Ectodermal cell (in vitro differentiated cells): Measurements from ENCODE around the gene SCUBE3.

Experiments used
- H3K27ac ChIP-seq: 2 replicates; pipeline ENCODE4 v1.7.0; 2013; ENCODE audit warnings: mild to moderate bottlenecking, low read depth, low read length; ENCODE audit not compliant: insufficient read depth, poor library complexity, severe bottlenecking
- H3K27me3 ChIP-seq: 2 replicates; pipeline ENCODE4 v1.7.0; 2013; ENCODE audit warnings: mild to moderate bottlenecking, low read length; ENCODE audit not compliant: insufficient read depth, control insufficient read depth, poor library complexity, severe bottlenecking
- H3K36me3 ChIP-seq: one replicate; pipeline ENCODE4 v1.7.0; 2013; ENCODE audit warnings: low read length; ENCODE audit not compliant: control insufficient read depth, insufficient read depth
- H3K4me1 ChIP-seq: one replicate; pipeline ENCODE4 v1.7.0; 2013; ENCODE audit warnings: low read length; ENCODE audit not compliant: control insufficient read depth, insufficient read depth
- H3K4me3 ChIP-seq: 2 replicates; pipeline ENCODE4 v1.7.0; 2013; ENCODE audit warnings: low read depth, low read length, control low read depth; ENCODE audit not compliant: insufficient read depth
- H3K9me3 ChIP-seq: 2 replicates; pipeline ENCODE4 v1.7.0; 2013; ENCODE audit warnings: mild to moderate bottlenecking, low read length, moderate library complexity; ENCODE audit not compliant: control insufficient read depth
- WGBS, 2 experiments: methylation state at CpG; one replicate each; pipeline ENCODE4 v1.1.7; 2013; ENCODE audit warnings: missing lambda C conversion rate in 2 of 2; 5-methylcytosine and 5-hydroxymethylcytosine counted together

The SCUBE3 gene

GRCh38 chr6:35295521-35296315, 82.0 kb downstream of the SCUBE3 start:
- Histone ChIP-seq H3K4me3 (no peak overlapping the region), H3K36me3 (peaks cover 29% of the 10 kb centered on the region), H3K4me1 (peaks cover 5% of the 10 kb centered on the region), H3K9me3 (no peaks in the 10 kb centered on the region), H3K27me3 (no peaks in the 10 kb centered on the region), H3K27ac (no peak overlapping the region)
- WGBS, 2 experiments: 63 to 67% methylated on average over 3 of the region's 3 CpGs

GRCh38 chr6:35296931-35297600, 83.3 kb downstream of the SCUBE3 start:
- Histone ChIP-seq H3K9me3 (no peaks in the 10 kb centered on the region), H3K36me3 (peaks cover 19% of the 10 kb centered on the region), H3K27ac (no peak overlapping the region), H3K4me1 (peaks cover 5% of the 10 kb centered on the region), H3K27me3 (no peaks in the 10 kb centered on the region), H3K4me3 (no peak overlapping the region)
- 82 to 88% methylated on average over 6 of the region's 6 CpGs for WGBS, 2 experiments

- Histone ChIP-seq H3K36me3 (peaks cover 16% of the 10 kb centered on the region), H3K4me3 (no peak within 1 kb of the TSS), H3K27ac (no peak within 1 kb of the TSS), H3K9me3 (no peaks in the 10 kb centered on the region), H3K4me1 (peaks cover 5% of the 10 kb centered on the region), H3K27me3 (no peaks in the 10 kb centered on the region)
- 35 to 37% methylated on average over 34 of the region's 35 CpGs for WGBS, 2 experiments
Observed at GRCh38 chr6:35297601-35298481, 84.1 kb downstream of the SCUBE3 start, which contains the start of gene DEF6. Gene DEF6, plus strand, starts transcription at chr6:35297818. Its CDS starts 39 bp downstream, at chr6:35297857.

- peaks cover 5% of the 10 kb centered on the region for H3K4me1 ChIP-seq
- no peak overlapping the region for H3K4me3 ChIP-seq
- peaks cover 13% of the 10 kb centered on the region for H3K36me3 ChIP-seq
- WGBS, 2 experiments: 95 to 96% methylated on average over 6 of the region's 6 CpGs
- H3K27ac ChIP-seq: no peak overlapping the region
- no peaks in the 10 kb centered on the region for H3K27me3 ChIP-seq
- no peaks in the 10 kb centered on the region for H3K9me3 ChIP-seq
Observed at GRCh38 chr6:35298625-35299140, 84.9 kb downstream of the SCUBE3 start.

GRCh38 chr6:35299674-35300073, 85.9 kb downstream of the SCUBE3 start:
- WGBS, 2 experiments: 93 to 94% methylated on average over 4 of the region's 4 CpGs
- Histone ChIP-seq H3K36me3 (peaks cover 13% of the 10 kb centered on the region), H3K27me3 (no peaks in the 10 kb centered on the region), H3K4me3 (no peak overlapping the region), H3K9me3 (no peaks in the 10 kb centered on the region), H3K4me1 (peaks cover 5% of the 10 kb centered on the region), H3K27ac (no peak overlapping the region)

GRCh38 chr6:35300848-35301247, 87.1 kb downstream of the SCUBE3 start:
- H3K36me3 ChIP-seq: peaks cover 3% of the 10 kb centered on the region
- H3K4me1 ChIP-seq: peaks cover 5% of the 10 kb centered on the region
- no peaks in the 10 kb centered on the region for H3K27me3 ChIP-seq
- H3K9me3 ChIP-seq: no peaks in the 10 kb centered on the region
- H3K4me3 ChIP-seq: no peak overlapping the region
- H3K27ac ChIP-seq: no peak overlapping the region
